Liver (tissue), 9 donors: ENCODE results near the gene PGAM4. TPM values are rescaled to one million over a fixed set of nuclear protein-coding genes. Genes with fewer than 3 reads are reported as not detected.

ENCODE experiments used
- DNase-seq: peaks from one replicate; pipeline ENCODE4 v3.0.0-alpha.2; 2017; ENCODE audit warnings: low spot score
- H3K27ac ChIP-seq, 2 donors: one replicate each; pipeline ENCODE4 v1.7.0; 2013; ENCODE audit warnings: inconsistent platforms in 2 of 2, low read length in 2 of 2, control low read depth in 1 of 2, low read depth in 1 of 2, mild to moderate bottlenecking in 1 of 2
- H3K27me3 ChIP-seq, 4 donors: one replicate each; pipeline versions ENCODE4 v1.6.1 to v1.7.0; 2013; ENCODE audit warnings: low read length in 3 of 4, inconsistent platforms in 1 of 4, mild to moderate bottlenecking in 1 of 4, moderate library complexity in 1 of 4; ENCODE audit not compliant: control insufficient read depth in 4 of 4, insufficient read depth in 4 of 4
- H3K36me3 ChIP-seq, 4 donors: one replicate each; pipeline versions ENCODE4 v1.6.1 to v1.7.0; 2013; ENCODE audit warnings: low read length in 3 of 4, mild to moderate bottlenecking in 3 of 4, low read depth in 1 of 4, moderate library complexity in 1 of 4; ENCODE audit not compliant: control insufficient read depth in 4 of 4, insufficient read depth in 3 of 4
- H3K4me1 ChIP-seq, 4 donors: one replicate each; pipeline versions ENCODE4 v1.6.1 to v1.7.0; 2013; ENCODE audit warnings: low read length in 3 of 4, mild to moderate bottlenecking in 3 of 4, moderate library complexity in 1 of 4; ENCODE audit not compliant: control insufficient read depth in 4 of 4, insufficient read depth in 4 of 4
- H3K4me3 ChIP-seq, 3 donors: one replicate each; pipeline versions ENCODE4 v1.6.1 to v1.7.0; 2013; ENCODE audit warnings: low read length in 3 of 3, control low read depth in 1 of 3, low read depth in 1 of 3, mild to moderate bottlenecking in 1 of 3
- H3K9ac ChIP-seq, 2 donors: one replicate each; pipeline ENCODE4 v1.7.0; 2013; ENCODE audit warnings: low read length in 2 of 2, mild to moderate bottlenecking in 2 of 2, moderate library complexity in 2 of 2, control low read depth in 1 of 2, low read depth in 1 of 2
- H3K9me3 ChIP-seq, 4 donors: one replicate each; pipeline versions ENCODE4 v1.6.1 to v1.7.0; 2013; ENCODE audit warnings: low read length in 3 of 4; ENCODE audit not compliant: control insufficient read depth in 4 of 4
- ATF3 ChIP-seq: IDR thresholded peaks from 2 replicates; pipeline ENCODE4 v1.6.1; 2016; ENCODE audit warnings: antibody characterized with exemption
- CTCF ChIP-seq: fragments of 150-350 bp; IDR thresholded peaks from 2 replicates; pipeline ENCODE4 v1.5.1; 2017; ENCODE audit warnings: improper control_type of control experiment, low read depth, low read length; ENCODE audit not compliant: missing input control
- EGR1 ChIP-seq, 2 donors: IDR thresholded peaks; 2 replicates each; pipeline ENCODE4 v1.6.1; 2016 to 2018; ENCODE audit warnings: antibody characterized with exemption in 2 of 2, low read depth in 2 of 2
- FOXA1 ChIP-seq: IDR thresholded peaks from 2 replicates; pipeline ENCODE4 v1.6.1; 2016; ENCODE audit warnings: antibody characterized with exemption
- FOXA2 ChIP-seq: IDR thresholded peaks from 2 replicates; pipeline ENCODE4 v1.6.1; 2016; ENCODE audit warnings: antibody characterized with exemption
- GABPA ChIP-seq, 2 donors: IDR thresholded peaks in 1 of 2; conservative IDR thresholded peaks in 1 of 2; 2 replicates each; pipeline ENCODE4 v1.6.1; 2016; ENCODE audit warnings: antibody characterized with exemption in 2 of 2, mild to moderate bottlenecking in 1 of 2, moderate library complexity in 1 of 2
- HNF4A ChIP-seq, 2 donors: conservative IDR thresholded peaks; 2 replicates each; pipeline ENCODE4 v1.6.1; 2016; ENCODE audit warnings: antibody characterized with exemption in 2 of 2, mild to moderate bottlenecking in 2 of 2
- HNF4G ChIP-seq: IDR thresholded peaks from 2 replicates; pipeline ENCODE4 v1.6.1; 2016; ENCODE audit warnings: antibody characterized with exemption
- JUND ChIP-seq, 2 donors: IDR thresholded peaks; 2 replicates each; pipeline ENCODE4 v1.6.1; 2016; ENCODE audit warnings: antibody characterized with exemption in 2 of 2
- MAX ChIP-seq: IDR thresholded peaks from 2 replicates; pipeline ENCODE4 v1.6.1; 2016; ENCODE audit warnings: antibody characterized with exemption
- NR2F2 ChIP-seq: IDR thresholded peaks from 2 replicates; pipeline ENCODE4 v1.6.1; 2016; ENCODE audit warnings: antibody characterized with exemption
- RAD21 ChIP-seq, 2 donors: IDR thresholded peaks; 2 replicates each; pipeline ENCODE4 v1.6.1; 2016; ENCODE audit warnings: antibody characterized with exemption in 2 of 2, mild to moderate bottlenecking in 2 of 2
- REST ChIP-seq: IDR thresholded peaks from 2 replicates; pipeline ENCODE4 v1.6.1; 2016; ENCODE audit warnings: antibody characterized with exemption, mild to moderate bottlenecking
- RXRA ChIP-seq, 2 donors: IDR thresholded peaks; 2 replicates each; pipeline ENCODE4 v1.6.1; 2017 to 2018; ENCODE audit warnings: antibody characterized with exemption in 2 of 2, mild to moderate bottlenecking in 1 of 2
- SP1 ChIP-seq: IDR thresholded peaks from 2 replicates; pipeline ENCODE4 v1.6.1; 2018; ENCODE audit warnings: antibody characterized with exemption, mild to moderate bottlenecking
- TAF1 ChIP-seq: conservative IDR thresholded peaks from 2 replicates; pipeline ENCODE4 v1.6.1; 2016; ENCODE audit warnings: antibody characterized with exemption, mild to moderate bottlenecking
- YY1 ChIP-seq: IDR thresholded peaks from 2 replicates; pipeline ENCODE4 v1.6.1; 2016; ENCODE audit warnings: antibody characterized with exemption, mild to moderate bottlenecking
- ZBTB33 ChIP-seq: IDR thresholded peaks from 2 replicates; pipeline ENCODE4 v1.6.1; 2016; ENCODE audit warnings: antibody characterized with exemption
- WGBS: extraction: QIAGEN DNeasy Blood & Tissue Kit; methylation state at CpG from one replicate; pipeline ENCODE4 v1.1.7; 2013; 5-methylcytosine and 5-hydroxymethylcytosine counted together
- polyA plus RNA-seq, 2 donors: library from polyadenylated mRNA; stranded (reverse) in 1 of 2; unstranded in 1 of 2; fragments of 200-250 nt in 1 of 2; fragments of >200 nt in 1 of 2; fragmentation: Nextera tagmentation in 1 of 2; extraction: Ambion mirVana in 1 of 2; gene quantifications; one replicate each; pipeline versions ENCODE4 v1.2.1 to v1.2.3, GENCODE V29; 2013 to 2015
- total RNA-seq, 2 donors: library from RNA; depleted of rRNA; stranded (reverse); fragments of >200 nt; gene quantifications; one replicate each; pipeline ENCODE4 v1.2.3, GENCODE V29; 2014
- donor health status: healthy.
- donor health status: healthy.
- donor health status: healthy.
- donor health status: healthy.
- donor health status: healthy.

The PGAM4 gene
- total and polyA plus RNA-seq, 4 donors: not detected

GRCh38 chrX:77962068-77962902, 7.2 kb downstream of the PGAM4 start:
- no peaks in the 10 kb centered on the region for H3K36me3 ChIP-seq
- no peaks in the 10 kb centered on the region for H3K4me1 ChIP-seq
- H3K27me3 ChIP-seq: no peaks in the 10 kb centered on the region
- no peak overlapping the region for H3K4me3 ChIP-seq
- H3K9me3 ChIP-seq: no peaks in the 10 kb centered on the region
- no peak overlapping the region for H3K9ac ChIP-seq
- WGBS: 88% methylated on average over 13 of the region's 13 CpGs
- H3K27ac ChIP-seq: no peak overlapping the region
- DNase-seq: no peak
- TF ChIP-seq REST: no peak
- TF ChIP-seq FOXA1: no peak
- TF ChIP-seq JUND (IDR thresholded peaks at IDR 0.05): no peak
- TF ChIP-seq MAX: no peak
- no peak for TF ChIP-seq SP1
- TF ChIP-seq GABPA (IDR thresholded peaks at IDR 0.05 in 1 of 2, conservative IDR thresholded peaks at IDR 0.05 in 1 of 2): no peak
- no peak for TF ChIP-seq EGR1 (IDR thresholded peaks at IDR 0.05; ENCODE audit: low read depth in 2 of 2)
- no peak for TF ChIP-seq HNF4G
- TF ChIP-seq NR2F2: no peak
- no peak for TF ChIP-seq YY1
- no peak for TF ChIP-seq RAD21 (IDR thresholded peaks at IDR 0.05)
- TF ChIP-seq TAF1: no peak
- TF ChIP-seq FOXA2: no peak
- no peak for TF ChIP-seq CTCF
- no peak for TF ChIP-seq ATF3
- no peak for TF ChIP-seq ZBTB33
- no peak for TF ChIP-seq RXRA (IDR thresholded peaks at IDR 0.05)
- TF ChIP-seq HNF4A (conservative IDR thresholded peaks at IDR 0.05): no peak
